H7 (cell line): ENCODE results near the gene SULT1C2. TPM values are rescaled to one million over a fixed set of nuclear protein-coding genes. Genes with fewer than 3 reads are reported as not detected.
"Not testable (repeated sequence)": the region's sequence is repeated elsewhere in the genome, so short reads cannot be mapped to it uniquely, and the experiment has no call there.

Experiments used
- DNase-seq: peaks from one replicate; pipeline ENCODE4 v3.0.0; 2012
- H3K27me3 ChIP-seq: 2 replicates; pipeline ENCODE4 v1.6.0; 2011; ENCODE audit warnings: mild to moderate bottlenecking, low read length; ENCODE audit not compliant: control insufficient read depth, insufficient read depth
- H3K36me3 ChIP-seq: replicated peaks from 2 replicates; pipeline ENCODE4 v1.5.1; 2011; ENCODE audit warnings: low read length; ENCODE audit not compliant: control insufficient read depth, insufficient read depth
- H3K4me3 ChIP-seq: 2 replicates; pipeline ENCODE4 v1.5.1; 2011; ENCODE audit warnings: low read depth, mild to moderate bottlenecking, control low read depth, low read length, moderate library complexity; ENCODE audit not compliant: insufficient read depth
- total RNA-seq: library from RNA; depleted of rRNA; stranded (reverse); fragments of >200 nt; shearing (Covaris generic); gene quantifications from 2 replicates; pipeline ENCODE4 v1.2.3, GENCODE V29; 2014

The SULT1C2 gene
- total RNA-seq, 1 experiment from 2014 or later, result 1.4 TPM

DNA sequence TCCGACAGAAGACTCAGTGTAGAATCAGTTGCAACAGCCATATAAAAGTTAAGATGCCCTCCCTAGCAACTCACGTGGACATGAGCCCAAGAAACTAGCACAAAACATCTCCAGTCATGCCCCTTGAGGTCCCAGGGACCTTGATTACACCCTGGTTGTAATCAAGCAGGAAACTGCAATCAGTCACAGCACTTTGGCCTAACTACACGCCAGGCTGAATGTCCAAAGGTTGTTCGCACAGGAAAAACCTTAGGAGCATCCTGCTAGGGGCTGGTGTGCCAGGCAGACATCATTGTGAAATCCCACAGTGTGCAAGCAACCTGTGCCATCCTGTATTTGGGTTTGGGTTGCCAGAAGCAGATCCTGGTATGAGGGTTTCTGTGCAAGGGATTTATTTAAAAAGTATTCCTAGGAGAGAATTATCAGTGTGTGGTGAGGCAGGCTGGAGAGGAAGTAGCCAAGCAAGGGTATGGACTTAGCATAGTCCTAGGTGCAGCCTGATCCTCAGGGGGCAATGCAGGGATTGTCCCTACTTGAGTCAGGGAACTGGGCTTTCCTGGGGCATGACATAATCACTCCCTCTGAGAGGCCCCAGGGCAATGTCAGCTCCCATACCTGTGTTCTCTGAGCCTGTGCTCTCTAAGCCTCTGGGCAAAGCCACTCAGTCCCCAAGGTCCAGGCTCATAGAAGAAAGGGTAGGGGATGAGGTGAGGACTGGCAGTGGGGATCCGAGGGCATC, 17.8 kb upstream of the SULT1C2 start:
- H3K27me3 ChIP-seq, result no peaks in the 10 kb centered on the region

DNA sequence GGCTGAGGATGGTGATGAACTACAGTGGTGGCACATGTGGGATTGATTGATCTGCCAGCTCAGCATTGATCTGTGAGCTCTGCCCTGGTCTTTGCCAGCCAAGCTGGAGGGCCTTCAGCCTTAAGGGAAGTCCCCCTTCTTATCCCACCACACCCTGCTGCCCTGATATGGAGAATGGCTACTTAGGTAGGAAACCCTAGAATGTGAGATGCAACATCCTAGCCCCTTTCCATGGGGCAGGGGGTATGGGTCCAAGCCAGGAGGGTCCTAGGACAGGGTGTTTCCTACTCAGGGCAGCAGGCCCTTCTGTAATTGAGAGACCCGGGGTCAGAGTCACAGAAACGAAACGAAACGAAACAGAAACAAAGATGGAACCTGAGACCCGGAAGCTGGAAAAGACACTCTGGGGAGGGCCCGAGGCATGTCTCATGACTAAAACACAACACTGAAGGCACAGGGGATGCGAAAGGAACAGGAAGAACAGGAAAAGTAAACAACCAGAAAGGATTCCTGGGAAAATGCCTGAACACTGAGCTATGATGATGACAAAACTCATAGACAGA, 16.9 kb upstream of the SULT1C2 start:
- Histone ChIP-seq H3K27me3 (no peaks in the 10 kb centered on the region), H3K36me3 (no peaks in the 10 kb centered on the region), H3K4me3 (no peak overlapping the region)
- no peak for DNase-seq

More for the DNA sequence above, 17.8 kb upstream of the SULT1C2 start:
- no peak overlapping the region for H3K4me3 ChIP-seq
- H3K36me3 ChIP-seq, result no peaks in the 10 kb centered on the region
- DNase-seq, result no peak

DNA sequence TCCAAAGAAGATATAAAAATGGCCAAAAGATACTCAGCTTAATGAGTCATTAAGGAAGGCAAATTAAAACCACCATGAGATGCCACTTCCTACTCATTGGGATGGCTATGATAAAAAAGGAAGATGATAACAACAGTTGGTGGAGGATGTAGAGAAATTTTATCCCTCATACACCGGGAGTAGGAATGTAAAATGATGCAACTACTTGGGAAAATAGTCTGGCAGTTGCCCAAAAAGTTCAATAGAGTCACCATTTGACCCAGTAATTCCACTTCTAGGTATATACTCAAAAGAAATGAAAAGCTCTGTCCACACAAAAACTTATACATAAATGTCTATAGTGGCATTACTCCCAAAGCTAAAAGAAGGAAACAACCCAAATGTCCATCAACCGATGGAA, 10.1 kb upstream of the SULT1C2 start:
- Histone ChIP-seq H3K36me3 (no peaks in the 10 kb centered on the region), H3K27me3 (no peaks in the 10 kb centered on the region), H3K4me3 (no peak overlapping the region)
- DNase-seq, result no peak

DNA sequence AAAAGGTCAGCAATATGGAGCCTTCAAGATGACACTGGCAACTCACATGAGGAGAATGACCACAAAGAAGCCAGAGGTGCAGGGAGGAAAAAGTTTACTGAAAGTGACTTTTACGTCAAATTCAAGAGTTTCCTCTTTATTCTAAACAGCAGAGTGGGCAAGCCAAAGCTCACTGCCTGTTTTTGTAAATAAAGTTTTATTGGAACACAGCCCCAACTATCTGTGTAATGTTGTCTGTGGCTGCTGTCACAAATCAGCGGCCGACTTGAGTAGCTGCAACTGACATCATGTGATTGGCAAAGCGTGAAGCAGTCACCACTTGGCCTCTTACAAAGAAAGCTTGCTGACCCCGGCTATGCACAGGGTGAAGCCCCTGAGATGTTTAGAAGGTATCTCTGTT, 9.2 kb upstream of the SULT1C2 start:
- Histone ChIP-seq H3K27me3 (no peaks in the 10 kb centered on the region), H3K4me3 (no peak overlapping the region), H3K36me3 (no peaks in the 10 kb centered on the region)
- no peak for DNase-seq

DNA sequence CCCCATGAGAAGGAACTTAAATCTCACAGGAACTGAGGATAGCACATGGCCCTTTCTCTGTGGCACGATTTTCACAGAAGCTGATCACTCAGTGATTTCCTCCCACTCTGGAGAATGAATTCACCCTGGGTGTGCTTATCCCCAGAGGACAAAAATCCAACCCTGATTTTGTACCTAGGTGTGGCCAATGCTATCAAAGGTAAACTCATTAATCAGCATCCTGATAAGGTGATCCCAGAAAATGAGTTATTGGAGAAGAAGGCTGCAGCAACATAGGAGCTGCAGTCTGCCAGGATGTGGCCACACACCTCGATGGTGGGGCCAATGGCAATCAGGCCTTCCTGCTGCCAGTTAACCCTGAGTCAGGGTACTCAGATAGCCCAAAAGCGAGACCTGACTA, 8.2 kb upstream of the SULT1C2 start:
- Histone ChIP-seq H3K27me3 (no peaks in the 10 kb centered on the region), H3K4me3 (no peak overlapping the region), H3K36me3 (no peaks in the 10 kb centered on the region)
- no peak for DNase-seq

DNA sequence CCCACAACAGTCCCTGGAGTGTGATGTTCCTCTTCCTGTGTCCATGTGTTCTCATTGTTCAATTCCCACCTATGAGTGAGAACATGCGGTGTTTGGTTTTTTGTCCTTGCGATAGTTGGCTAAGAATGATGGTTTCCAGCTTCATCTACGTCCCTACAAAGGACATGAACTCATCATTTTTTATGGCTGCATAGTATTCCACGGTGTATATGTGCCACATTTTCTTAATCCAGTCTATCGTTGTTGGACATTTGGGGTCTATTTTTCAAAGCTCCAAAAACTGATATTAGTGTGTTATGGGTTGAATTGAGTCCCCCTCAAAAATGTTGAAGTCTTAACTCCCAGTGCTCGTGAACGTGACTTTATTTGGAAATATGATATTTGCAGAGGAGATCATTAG, 4.1 kb upstream of the SULT1C2 start:
- DNase-seq, H3K4me3 ChIP-seq, H3K36me3 ChIP-seq, H3K27me3 ChIP-seq: not testable (repeated sequence)

DNA sequence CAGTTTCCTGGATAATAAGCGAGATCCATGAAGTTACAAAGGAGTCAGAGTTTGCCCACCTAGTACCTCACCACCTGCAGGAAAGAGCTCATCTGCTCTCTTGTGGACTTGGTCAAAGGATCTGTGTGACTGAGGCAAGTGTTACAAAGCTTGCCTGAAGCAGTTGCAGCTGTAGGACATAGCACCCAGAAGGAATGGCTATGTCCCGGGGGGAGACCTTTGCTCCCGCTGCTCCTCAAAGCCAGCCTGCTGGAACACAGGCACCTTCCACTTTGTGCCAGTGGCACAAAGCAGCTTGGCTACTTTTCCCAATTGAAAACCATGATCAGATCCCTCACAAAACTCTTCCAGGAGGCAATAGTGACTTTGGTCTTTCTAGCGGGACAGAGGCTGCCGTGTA, 3.1 kb upstream of the SULT1C2 start:
- no peaks in the 10 kb centered on the region for H3K36me3 ChIP-seq
- no peaks in the 10 kb centered on the region for H3K27me3 ChIP-seq
- H3K4me3 ChIP-seq, result no peak overlapping the region
- DNase-seq, result no peak

DNA sequence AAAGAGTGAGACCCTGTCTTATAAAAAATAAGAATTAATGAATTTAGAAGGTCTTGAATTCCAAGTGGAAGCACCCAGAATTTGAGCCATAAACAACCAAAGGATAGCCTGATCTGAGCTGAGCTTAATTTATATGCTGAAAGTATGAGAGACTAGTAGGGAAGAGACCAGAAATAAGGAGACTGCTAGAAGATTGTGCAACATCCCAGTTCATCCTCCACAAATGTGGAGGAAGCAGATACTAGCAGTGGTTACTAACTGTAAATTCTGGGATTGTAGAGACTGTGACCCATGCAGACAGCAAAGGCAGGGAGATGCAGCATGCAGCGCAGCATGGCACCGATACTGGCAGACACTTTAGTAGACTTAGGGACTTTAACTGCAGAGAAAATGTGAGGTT, 1.5 kb upstream of the SULT1C2 start:
- Histone ChIP-seq H3K36me3 (no peaks in the 10 kb centered on the region), H3K4me3 (no peak overlapping the region), H3K27me3 (no peaks in the 10 kb centered on the region)
- no peak for DNase-seq

DNA sequence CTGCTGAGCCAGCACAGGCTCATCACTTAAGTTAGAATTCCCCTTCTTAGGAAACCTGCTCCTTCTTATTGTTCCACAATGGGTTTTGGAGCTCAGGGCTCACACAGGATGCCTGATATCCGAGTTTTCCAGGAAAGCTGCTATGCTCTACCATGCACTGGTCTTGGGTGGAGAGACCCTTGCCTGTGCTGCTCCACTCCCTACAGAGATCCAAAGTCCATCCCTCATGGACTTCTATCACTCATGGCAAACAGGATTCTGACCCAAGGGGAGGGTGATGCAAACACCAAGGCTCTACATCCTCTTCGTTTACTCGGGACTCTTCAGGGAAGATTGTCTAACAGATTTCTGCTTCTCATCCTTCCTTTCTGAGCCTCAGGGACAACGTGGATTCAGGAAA, 5.2 kb downstream of the SULT1C2 start:
- Histone ChIP-seq H3K36me3 (no peaks in the 10 kb centered on the region), H3K4me3 (no peak overlapping the region), H3K27me3 (no peaks in the 10 kb centered on the region)
- DNase-seq, result no peak

DNA sequence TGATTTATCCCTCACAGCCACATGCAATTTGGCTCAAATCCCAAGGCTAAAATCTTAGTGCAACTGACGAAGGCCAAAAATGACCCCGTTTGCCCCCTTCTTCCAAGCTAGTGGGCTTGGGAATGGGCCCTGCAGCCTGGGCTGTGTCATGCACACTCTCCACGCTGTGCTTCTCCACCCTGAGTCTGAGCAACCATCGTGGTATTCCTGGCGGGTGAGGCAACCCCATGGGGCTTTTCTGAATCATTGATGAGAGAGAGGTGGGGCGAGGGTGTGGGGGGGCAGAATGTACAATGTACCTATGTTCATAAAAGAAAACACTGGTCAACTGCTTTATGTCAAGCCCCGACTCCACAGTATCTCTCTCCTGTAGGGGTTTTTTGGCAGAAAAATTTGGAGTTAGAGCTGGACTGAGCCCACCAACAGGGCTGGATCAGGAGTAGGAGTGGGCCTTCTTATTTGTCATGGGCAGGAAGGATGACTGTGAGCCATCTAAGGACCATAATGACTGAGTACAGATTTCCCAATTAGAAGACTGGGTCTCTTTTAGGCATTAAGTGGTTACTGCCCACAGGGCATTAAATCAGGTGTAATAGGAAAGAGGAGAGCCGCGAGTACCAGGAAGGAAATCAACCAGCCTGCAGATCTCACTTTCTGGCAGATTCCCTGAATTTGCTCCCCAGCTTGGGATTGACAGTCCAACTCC, 8.9 kb downstream of the SULT1C2 start:
- H3K27me3 ChIP-seq, result no peaks in the 10 kb centered on the region
- no peak overlapping the region for H3K4me3 ChIP-seq
- no peak for DNase-seq
- no peaks in the 10 kb centered on the region for H3K36me3 ChIP-seq

DNA sequence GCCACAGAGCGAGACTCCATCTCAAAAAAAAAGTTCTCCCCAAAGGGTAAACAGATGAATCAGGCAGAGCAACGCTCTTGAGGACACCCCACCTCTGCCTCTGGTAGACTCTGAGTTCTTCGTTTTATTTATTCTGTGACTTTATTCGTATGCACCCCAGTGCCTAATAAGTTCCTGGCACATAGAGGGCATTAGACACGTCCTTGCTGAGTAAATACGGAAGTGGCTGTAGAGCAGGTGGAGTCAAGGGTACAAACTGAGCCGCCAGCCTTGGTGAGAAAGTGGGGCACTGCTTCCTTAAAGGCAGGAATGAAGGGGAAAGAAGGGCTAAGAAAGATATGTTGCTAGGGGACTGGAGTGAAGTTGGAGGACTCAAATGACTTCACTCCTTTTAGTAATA, 12.9 kb downstream of the SULT1C2 start:
- Histone ChIP-seq H3K27me3 (no peaks in the 10 kb centered on the region; the same call in 1 of the 2 replicates), H3K4me3 (no peak overlapping the region), H3K36me3 (no peaks in the 10 kb centered on the region)
- DNase-seq, result no peak

DNA sequence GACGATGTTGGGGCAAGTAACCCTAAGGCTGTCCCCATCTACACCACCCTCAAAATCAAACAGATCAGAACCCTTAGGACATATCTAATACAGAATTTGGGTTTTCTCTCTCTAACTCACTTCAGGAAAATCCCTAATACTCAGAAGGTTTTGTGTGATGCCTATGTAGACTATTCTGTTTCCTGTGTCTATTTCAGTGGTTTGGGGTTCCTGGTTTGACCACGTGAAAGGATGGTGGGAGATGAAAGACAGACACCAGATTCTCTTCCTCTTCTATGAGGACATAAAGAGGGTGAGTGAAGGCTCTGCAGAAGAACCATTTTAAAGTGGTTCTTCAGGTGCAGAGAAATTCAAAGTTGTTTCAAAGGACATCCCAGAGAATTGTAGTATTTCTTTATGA, 16.3 kb downstream of the SULT1C2 start:
- DNase-seq, result no peak
- H3K27me3 ChIP-seq, result no peaks in the 10 kb centered on the region; the same call in 1 of the 2 replicates
- H3K36me3 ChIP-seq, result no peaks in the 10 kb centered on the region
- no peak overlapping the region for H3K4me3 ChIP-seq

DNA sequence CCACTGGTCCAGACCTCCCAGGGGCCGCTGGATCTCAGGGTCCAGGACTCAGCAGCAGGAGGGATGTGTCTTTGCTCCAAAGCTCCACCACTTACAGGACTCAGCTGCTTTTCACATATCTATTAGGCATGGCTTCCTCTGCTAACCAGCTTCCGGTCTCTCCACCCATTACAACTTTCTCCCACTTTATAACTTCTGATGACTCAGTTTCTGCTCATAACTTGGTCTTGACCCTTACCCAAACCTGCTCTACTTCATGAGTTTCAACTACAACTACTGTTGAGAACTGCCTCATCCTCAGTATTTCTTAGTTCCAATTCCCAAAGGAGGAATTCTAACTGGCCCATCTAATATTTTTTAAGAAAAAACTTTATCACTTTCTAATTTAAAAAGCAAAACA, 17.2 kb downstream of the SULT1C2 start:
- Histone ChIP-seq H3K4me3 (no peak overlapping the region), H3K27me3 (no peaks in the 10 kb centered on the region; the same call in 1 of the 2 replicates), H3K36me3 (no peaks in the 10 kb centered on the region)
- no peak for DNase-seq

DNA sequence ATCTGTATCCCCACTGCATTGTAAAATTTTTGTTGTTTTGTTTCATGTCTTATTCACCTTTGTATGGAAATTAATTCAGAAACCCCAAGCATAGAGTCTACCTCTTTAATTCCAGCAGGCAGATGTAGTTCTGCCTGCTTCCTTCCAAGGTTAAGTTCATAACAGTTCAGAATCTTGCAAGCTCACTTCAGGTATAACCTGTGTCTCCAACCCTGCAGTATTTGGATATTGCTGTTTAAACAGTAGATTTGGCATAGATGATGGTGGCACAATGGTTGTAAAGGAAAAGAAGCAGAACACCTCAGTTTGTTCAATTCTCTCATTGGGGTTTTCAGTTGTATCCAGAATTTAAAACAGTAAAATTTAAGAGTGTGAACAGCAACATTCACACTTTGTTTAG, 21.2 kb downstream of the SULT1C2 start:
- no peaks in the 10 kb centered on the region for H3K36me3 ChIP-seq
- no peak for DNase-seq
- no peak overlapping the region for H3K4me3 ChIP-seq
- no peaks in the 10 kb centered on the region for H3K27me3 ChIP-seq

DNA sequence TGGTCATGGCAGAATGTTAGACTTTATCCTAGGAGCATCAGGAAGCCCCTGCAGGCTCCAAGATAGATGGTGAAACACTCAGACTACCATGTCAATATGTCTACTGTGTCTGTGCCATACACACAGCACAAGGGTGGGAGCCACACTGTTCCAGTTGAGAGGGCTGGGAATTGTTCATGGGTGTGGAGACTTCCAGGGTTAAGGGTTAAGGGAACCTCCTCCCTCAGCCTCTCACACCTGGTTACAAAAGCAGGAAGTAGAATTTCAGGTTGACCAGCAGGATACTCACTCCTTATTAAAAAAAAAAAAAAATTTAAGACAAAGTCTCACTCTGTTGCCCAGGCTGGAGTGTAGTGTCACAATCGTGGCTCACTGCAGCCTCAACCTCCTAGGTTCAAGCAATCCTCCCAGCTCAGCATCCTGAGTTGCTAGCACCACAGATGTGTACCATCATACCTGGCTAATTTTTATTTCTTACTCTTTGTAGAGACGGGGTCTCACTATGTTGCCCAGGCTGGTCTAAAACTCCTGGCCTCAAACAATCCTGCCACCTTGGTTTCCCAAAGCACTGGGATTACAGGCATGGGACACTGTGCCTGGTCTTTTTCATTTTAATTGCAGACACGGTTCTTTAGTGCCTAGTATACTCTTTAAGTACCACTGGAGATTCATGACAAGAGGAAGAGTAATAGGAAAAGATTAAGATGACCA, 26.0 kb downstream of the SULT1C2 start:
- Histone ChIP-seq H3K27me3 (no peaks in the 10 kb centered on the region), H3K4me3 (no peak overlapping the region), H3K36me3 (no peaks in the 10 kb centered on the region)
- no peak for DNase-seq
